Prostate gland (tissue), 2 donors: ENCODE data around the gene TUBGCP3.

Source experiments
- POLR2A ChIP-seq: fragments of 450-650 bp; IDR thresholded peaks from one replicate; pipeline ENCODE4 v1.6.1; 2016; ENCODE audit warnings: antibody characterized with exemption, mild to moderate bottlenecking
- POLR2AphosphoS5 ChIP-seq: sonication (generic); formaldehyde crosslinking; IDR thresholded peaks from one replicate; pipeline ENCODE4 v1.6.1; 2017; ENCODE audit warnings: antibody characterized with exemption
- TF ChIP-seq, protein P1 (sequence below), 4 experiments: fragments of 200-600 bp in 2 of 4; fragments of 450-650 bp in 2 of 4; sonication (generic) in 2 of 4; IDR thresholded peaks; 1 replicate in 3 of 4; 2 replicates in 1 of 4; pipeline ENCODE4 v1.5.1; 2016 to 2019; ENCODE audit warnings: antibody characterized with exemption in 4 of 4, mild to moderate bottlenecking in 2 of 4, moderate library complexity in 2 of 4

DNA sequence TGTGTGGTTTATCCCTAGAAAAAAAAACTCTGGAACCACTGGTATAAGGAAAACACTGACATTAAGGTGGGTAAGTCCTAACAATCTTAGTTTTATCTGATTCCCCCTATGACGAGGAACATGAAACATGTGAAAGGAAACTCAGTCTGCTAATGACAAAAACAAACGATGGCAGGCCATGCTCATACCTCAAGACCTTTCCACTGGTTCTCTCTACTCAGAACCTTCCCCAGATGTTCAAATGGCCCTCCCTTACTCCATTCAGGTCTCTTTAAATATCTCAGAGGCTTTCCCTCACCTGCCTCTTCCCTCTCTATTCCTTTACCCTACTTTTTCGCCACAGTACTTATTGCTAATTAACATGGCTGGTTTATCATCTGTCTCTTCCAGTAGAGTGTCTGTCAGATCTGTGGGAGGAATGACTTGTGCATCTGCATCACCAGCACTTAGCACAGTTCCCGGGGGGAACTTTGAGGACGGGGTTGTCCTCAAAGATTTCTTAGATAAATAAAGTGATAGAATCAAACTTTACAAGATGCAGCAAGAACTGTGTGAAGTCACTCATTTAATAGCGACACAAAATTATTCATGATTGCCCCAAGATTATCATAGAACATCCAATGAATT lies 1.5 kb downstream of the TUBGCP3 start:
- TF ChIP-seq, protein P1, sequence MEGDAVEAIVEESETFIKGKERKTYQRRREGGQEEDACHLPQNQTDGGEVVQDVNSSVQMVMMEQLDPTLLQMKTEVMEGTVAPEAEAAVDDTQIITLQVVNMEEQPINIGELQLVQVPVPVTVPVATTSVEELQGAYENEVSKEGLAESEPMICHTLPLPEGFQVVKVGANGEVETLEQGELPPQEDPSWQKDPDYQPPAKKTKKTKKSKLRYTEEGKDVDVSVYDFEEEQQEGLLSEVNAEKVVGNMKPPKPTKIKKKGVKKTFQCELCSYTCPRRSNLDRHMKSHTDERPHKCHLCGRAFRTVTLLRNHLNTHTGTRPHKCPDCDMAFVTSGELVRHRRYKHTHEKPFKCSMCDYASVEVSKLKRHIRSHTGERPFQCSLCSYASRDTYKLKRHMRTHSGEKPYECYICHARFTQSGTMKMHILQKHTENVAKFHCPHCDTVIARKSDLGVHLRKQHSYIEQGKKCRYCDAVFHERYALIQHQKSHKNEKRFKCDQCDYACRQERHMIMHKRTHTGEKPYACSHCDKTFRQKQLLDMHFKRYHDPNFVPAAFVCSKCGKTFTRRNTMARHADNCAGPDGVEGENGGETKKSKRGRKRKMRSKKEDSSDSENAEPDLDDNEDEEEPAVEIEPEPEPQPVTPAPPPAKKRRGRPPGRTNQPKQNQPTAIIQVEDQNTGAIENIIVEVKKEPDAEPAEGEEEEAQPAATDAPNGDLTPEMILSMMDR (IDR thresholded peaks at IDR 0.05): no peak
- TF ChIP-seq POLR2AphosphoS5: no peak
- TF ChIP-seq POLR2A: no peak
